AG04450 (cell line): ENCODE results near the gene TCF7L1. TPM values are rescaled to one million over a fixed set of nuclear protein-coding genes. Genes with fewer than 3 reads are reported as not detected.

Source experiments
- CTCF ChIA-PET: fragments of 300-600, 350-600 bp; formaldehyde crosslinking; extraction: SDS; loops from one replicate; lab custom pipeline; 2022; ENCODE audit warnings: antibody characterized with exemption, inconsistent platforms; lab: Charles Lee
- POLR2A ChIA-PET: fragments of 350-600 bp; formaldehyde crosslinking; extraction: SDS; loops from one replicate; lab custom pipeline; 2021; ENCODE audit warnings: antibody characterized with exemption, inconsistent platforms; lab: Yijun Ruan, JAX
- DNase-seq: peaks from one replicate; pipeline ENCODE4 v3.0.0-alpha.2; 2011; ENCODE audit warnings: low read depth, low spot score
- H3K27ac ChIP-seq: one replicate; pipeline ENCODE4 v1.5.1; 2012; ENCODE audit warnings: low read depth, low read length, control low read depth
- H3K27me3 ChIP-seq: one replicate; pipeline ENCODE4 v1.6.0; 2012; ENCODE audit warnings: low read length; ENCODE audit not compliant: control insufficient read depth, insufficient read depth
- H3K4me3 ChIP-seq: 2 replicates; pipeline ENCODE4 v1.5.1; 2011; ENCODE audit warnings: mild to moderate bottlenecking, low read depth, low read length, control low read depth
- H3K9me3 ChIP-seq: 2 replicates; pipeline ENCODE4 v1.5.1; 2012; ENCODE audit warnings: low read length; ENCODE audit not compliant: control insufficient read depth, insufficient read depth
- CTCF ChIP-seq: IDR thresholded peaks from 2 replicates; pipeline ENCODE4 v1.5.1; 2011; ENCODE audit warnings: low read depth, low read length, control low read depth, inconsistent platforms
- polyA plus RNA-seq: library from polyadenylated mRNA; depleted of rRNA; stranded (reverse); fragments of >200 nt; gene quantifications from 2 replicates; pipeline ENCODE4 v1.2.3, GENCODE V29; 2011

Gene TCF7L1
- polyA plus RNA-seq, 1 experiment = 2.7 TPM

- no peaks in the 10 kb centered on the region for H3K9me3 ChIP-seq
- TF ChIP-seq CTCF = no peak
Measured at GRCh38 chr2:85291425-85292023, 158.3 kb downstream of the TCF7L1 start.

GRCh38 chr2:85302121-85302520 lies 168.9 kb downstream of the TCF7L1 start:
- ChIA-PET POLR2A (no interaction called here), CTCF (interaction anchor here (0.6 to 9.8 kb wide), 2 partner anchors 167 to 235 kb away, joined by 4 to 214 read pairs; no protein-coding TSS in a partner anchor)
- H3K9me3 ChIP-seq = no peaks in the 10 kb centered on the region

More at GRCh38 chr2:85291425-85292023, 158.3 kb downstream of the TCF7L1 start:
- Histone ChIP-seq H3K4me3 (no peak overlapping the region), H3K27me3 (no peaks in the 10 kb centered on the region), H3K27ac (no peak overlapping the region)
- POLR2A ChIA-PET = no interaction called here
- CTCF ChIA-PET = interaction anchor here (1.0 to 2.8 kb wide), 4 partner anchors 9 to 274 kb away, joined by 7 to 27 read pairs (median 10); no protein-coding TSS in a partner anchor
- DNase-seq = no peak

DNA sequence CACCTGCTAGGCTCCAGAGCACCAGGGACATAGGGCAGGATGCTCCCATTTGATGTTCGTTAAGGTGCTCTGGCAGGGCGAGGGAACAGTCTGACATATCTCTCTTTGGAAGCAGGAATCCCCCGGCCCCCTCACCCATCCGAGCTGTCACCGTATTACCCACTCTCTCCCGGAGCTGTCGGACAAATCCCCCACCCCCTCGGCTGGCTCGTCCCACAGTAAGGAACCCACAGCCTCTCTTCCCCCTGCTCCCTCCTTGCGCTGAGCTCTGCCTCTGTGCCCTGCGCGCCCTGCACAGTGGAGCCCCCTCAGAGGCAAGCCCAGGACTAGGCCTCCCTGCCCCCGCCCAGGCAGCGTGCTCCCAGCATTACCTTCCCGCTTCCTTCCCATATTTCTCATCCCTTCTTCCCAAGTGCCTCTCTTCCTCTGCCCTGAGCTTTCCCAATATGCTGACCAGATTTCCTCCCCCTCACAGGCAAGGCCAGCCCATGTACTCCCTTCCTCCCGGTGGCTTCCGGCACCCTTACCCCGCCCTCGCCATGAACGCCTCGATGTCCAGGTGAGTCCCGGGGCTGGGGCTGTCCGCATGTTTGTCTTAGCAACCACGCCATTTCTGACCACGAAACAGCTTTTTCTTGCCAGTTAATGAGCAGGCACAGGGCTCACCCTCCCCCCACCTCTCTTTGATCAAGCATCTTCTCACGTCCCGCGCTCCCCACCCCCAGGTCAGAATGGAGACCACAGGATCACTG lies 170.8 kb downstream of the TCF7L1 start:
- H3K4me3 ChIP-seq = no peak overlapping the region
- CTCF ChIA-PET = interaction anchor here (0.6 to 1.0 kb wide), 2 partner anchors 286 to 323 kb away, joined by 4 to 5 read pairs; no protein-coding TSS in a partner anchor
- H3K27ac ChIP-seq = no peak overlapping the region
- POLR2A ChIA-PET = interaction anchor here (0.6 kb wide), 1 partner anchor 398 kb away, joined by 3 read pairs; no protein-coding TSS in a partner anchor
- H3K9me3 ChIP-seq = no peaks in the 10 kb centered on the region
- no peak for DNase-seq
- no peak for TF ChIP-seq CTCF
- no peaks in the 10 kb centered on the region for H3K27me3 ChIP-seq

More at GRCh38 chr2:85302121-85302520, 168.9 kb downstream of the TCF7L1 start:
- no peak overlapping the region for H3K4me3 ChIP-seq
- no peak overlapping the region for H3K27ac ChIP-seq
- DNase-seq = no peak
- no peak for TF ChIP-seq CTCF
- no peaks in the 10 kb centered on the region for H3K27me3 ChIP-seq

DNA sequence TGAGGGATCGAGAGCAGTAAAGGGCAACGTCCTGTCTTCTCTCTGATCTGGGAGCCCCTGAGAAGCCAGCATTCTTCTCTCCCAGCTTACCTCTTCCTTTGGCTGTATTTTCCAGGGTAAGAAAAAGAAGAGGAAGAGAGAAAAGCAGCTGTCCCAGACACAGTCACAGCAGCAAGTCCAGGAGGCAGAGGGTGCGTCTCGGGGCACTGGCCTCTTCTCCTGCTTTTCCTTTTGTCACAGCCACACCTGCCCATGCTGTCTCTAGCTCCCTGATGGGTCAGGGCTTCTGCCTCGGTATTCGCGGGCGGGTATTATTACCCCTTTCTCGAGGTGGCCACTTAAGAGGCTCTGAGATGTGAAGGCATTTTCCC lies 174.3 kb downstream of the TCF7L1 start:
- no peaks in the 10 kb centered on the region for H3K27me3 ChIP-seq
- no peak overlapping the region for H3K4me3 ChIP-seq
- ChIA-PET POLR2A (no interaction called here), CTCF (no interaction called here)
- H3K27ac ChIP-seq = no peak overlapping the region
- DNase-seq = no peak
- H3K9me3 ChIP-seq = no peaks in the 10 kb centered on the region
- TF ChIP-seq CTCF = no peak

GRCh38 chr2:85308201-85308600 lies 175.0 kb downstream of the TCF7L1 start:
- DNase-seq = no peak
- Histone ChIP-seq H3K27ac (no peak overlapping the region), H3K9me3 (no peaks in the 10 kb centered on the region), H3K27me3 (no peaks in the 10 kb centered on the region), H3K4me3 (no peak overlapping the region)
- no peak for TF ChIP-seq CTCF
- ChIA-PET CTCF (interaction anchor here (3.0 kb wide), 1 partner anchor 8 kb away, joined by 24 read pairs; no protein-coding TSS in a partner anchor), POLR2A (no interaction called here)
